ENCODE results near the gene LIPA. TPM values are rescaled to one million over a fixed set of nuclear protein-coding genes. Genes with fewer than 3 reads are reported as not detected.

The LIPA gene
- total RNA-seq, 2 donors from 2014 or later = 19.4 to 24.1 TPM

DNA sequence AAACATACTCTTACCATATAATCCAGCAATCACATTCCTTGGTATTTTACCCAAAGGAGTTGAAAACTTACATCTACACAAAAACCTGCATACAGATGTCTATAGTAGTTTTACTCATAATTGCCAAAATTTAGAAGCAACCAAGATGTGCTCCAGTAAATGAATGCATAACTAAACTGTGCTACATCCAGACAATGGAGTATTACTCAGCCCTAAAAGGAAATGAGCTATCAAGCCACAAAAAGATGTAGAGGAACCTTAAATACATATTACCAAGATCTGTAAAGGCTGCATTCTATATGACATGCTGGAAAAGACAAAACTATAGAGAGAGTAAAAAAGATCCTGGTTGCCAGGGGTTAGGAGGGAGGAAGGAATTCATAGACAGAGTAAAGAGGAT lies 22.6 kb downstream of the LIPA start:
- DNase-seq (ENCODE audit: low spot score in 2 of 2) = no peak
- peak; percentile 18 to 20 for ATAC-seq
- Mint-ChIP-seq H3K36me3 (no peaks in the 10 kb centered on the region), H3K27ac (no peak overlapping the region), H3K9me3 (no peaks in the 10 kb centered on the region)

DNA sequence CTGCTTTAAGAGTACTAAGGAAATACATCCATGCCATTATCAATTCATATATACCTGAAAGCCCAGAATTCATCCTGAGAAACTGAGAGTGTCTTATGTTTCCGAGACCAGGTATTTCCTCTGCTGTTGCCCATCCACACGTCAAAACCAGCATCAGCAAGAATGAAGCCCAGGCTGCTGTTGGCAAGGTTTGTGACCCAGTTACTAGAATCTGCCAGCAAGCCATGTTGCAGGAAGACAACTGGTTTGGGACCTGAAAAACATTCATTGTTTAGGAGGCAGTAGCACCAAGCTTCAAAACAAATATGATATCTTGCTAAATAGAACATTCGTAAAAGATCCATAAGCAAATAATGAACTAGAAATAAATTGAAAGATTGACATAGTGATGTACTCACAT lies 23.4 kb downstream of the LIPA start:
- Mint-ChIP-seq H3K27ac (no peak overlapping the region), H3K9me3 (no peaks in the 10 kb centered on the region), H3K36me3 (no peaks in the 10 kb centered on the region)
- ATAC-seq (no peak), DNase-seq (ENCODE audit: low spot score in 2 of 2) (no peak)

DNA sequence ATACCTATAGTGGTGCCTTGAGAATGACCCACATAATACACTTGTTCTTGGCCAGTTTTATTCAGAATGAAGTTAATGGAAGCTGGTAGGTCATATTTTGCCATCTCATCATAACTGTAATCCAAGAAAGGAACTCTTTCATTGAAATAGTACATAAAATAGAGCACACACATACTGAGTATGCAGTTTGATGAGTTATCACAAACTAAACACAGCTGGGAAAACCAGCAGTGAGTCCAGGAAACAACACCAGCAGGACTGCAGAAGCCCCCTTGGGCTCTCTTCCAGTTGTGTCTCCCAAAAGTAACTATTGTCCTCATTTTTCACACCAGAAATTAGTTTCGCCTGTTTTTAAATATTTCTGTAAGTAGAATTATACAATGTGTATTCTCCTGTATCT lies 24.7 kb downstream of the LIPA start:
- Mint-ChIP-seq H3K36me3 (no peaks in the 10 kb centered on the region), H3K27ac (no peak overlapping the region), H3K9me3 (no peaks in the 10 kb centered on the region)
- DNase-seq (ENCODE audit: low spot score in 2 of 2) (no peak), ATAC-seq (no peak)

- Mint-ChIP-seq H3K9me3 (no peaks in the 10 kb centered on the region), H3K36me3 (no peaks in the 10 kb centered on the region), H3K27ac (peak overlapping the region in 1 of 2 donors; percentile 60)
- no peak for DNase-seq (ENCODE audit: low spot score in 2 of 2)
- no peak for ATAC-seq
Observed at GRCh38 chr10:89224739-89225443, 26.7 kb downstream of the LIPA start.

- ATAC-seq (no peak), DNase-seq (ENCODE audit: low spot score in 2 of 2) (no peak)
- no peaks in the 10 kb centered on the region for H3K9me3 Mint-ChIP-seq
- H3K36me3 Mint-ChIP-seq = no peaks in the 10 kb centered on the region
- peak overlapping the region in 1 of 2 donors; percentile 23 for H3K27ac Mint-ChIP-seq
Observed at GRCh38 chr10:89221919-89222318, 29.7 kb downstream of the LIPA start.

DNA sequence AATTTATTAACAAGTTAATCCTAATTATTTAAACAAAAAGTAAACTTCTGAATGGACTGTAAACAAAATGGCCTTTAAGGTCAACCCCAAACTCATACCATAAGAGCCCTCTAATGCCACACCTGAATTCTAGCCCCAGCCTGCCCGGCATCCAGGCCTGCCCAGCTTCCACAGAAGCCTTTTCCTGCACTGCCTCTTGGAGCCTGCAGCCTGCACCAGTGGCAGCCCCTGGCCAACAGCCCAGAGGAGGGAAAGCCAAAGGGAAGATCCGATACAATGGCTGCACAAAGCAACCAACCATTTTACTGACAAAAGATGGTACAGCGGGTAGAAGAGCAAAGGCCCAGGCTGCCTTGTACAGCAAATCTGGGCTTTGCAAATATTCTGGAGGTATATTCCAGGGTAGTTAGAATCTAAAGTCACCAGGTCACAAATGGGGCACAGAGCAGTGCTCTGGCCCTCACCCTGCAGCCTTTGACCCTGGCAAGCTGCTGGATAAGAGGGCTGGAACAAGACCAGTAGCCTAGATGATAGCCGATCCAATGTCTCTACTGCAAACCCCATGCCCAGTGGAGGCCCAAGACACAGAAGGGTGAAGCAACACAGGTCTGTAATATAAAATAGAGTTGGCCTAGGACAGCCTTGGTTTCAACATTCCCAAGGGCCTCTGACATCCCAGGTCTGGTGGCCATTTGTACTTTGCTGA lies 31.9 kb downstream of the LIPA start:
- DNase-seq (ENCODE audit: low spot score in 2 of 2) (no peak), ATAC-seq (no peak)
- H3K36me3 Mint-ChIP-seq = no peaks in the 10 kb centered on the region
- H3K27ac Mint-ChIP-seq = peak overlapping the region in 1 of 2 donors; percentile 22
- no peaks in the 10 kb centered on the region for H3K9me3 Mint-ChIP-seq

DNA sequence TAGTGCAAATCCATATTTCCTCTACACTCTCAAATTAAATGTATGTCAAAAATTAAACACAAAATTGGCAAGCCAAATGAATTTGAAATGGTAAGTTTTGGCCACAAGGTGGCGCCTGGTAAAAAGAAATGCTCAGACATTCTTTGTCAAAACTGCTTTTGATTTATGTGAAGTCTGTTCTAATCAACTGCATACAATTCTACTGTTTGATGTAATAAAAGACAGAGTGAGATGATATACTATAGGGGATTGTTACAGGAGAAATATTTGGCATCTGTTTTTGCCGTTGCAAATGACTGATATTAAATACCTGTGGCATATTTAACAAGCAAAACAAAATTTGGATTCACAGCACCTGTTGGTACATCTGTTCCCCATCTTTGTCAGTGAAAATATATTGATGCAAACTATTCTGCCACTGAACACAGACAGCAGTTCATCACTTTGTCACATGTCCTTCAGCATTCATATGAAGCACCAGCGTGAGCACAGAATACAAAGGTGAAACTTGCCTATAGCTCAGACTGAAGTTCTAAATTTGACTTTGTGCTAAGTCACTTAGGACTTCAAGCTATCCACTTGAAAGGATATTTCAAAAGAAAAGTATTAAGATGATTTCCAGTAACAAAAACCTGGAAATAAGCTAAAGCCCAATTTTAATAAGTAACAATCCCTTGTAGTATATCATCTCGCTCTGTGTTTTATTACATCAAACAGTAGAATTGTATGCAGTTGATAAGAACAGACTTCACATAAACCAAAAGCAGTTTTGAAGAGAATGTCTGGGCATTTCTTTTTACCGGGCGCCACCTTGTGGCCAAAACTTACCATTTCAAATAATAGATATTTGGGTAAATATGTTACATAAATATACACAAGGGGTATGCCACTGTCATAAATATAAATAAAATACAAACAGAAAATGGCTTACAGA lies 34.3 kb downstream of the LIPA start:
- peak in 1 of 2 donors; percentile 56 for ATAC-seq

GRCh38 chr10:89216056-89216455 lies 35.5 kb downstream of the LIPA start:
- Mint-ChIP-seq H3K27ac (no peak overlapping the region), H3K36me3 (no peaks in the 10 kb centered on the region), H3K9me3 (no peaks in the 10 kb centered on the region)
- ATAC-seq (no peak), DNase-seq (ENCODE audit: low spot score in 2 of 2) (no peak)

More for the DNA sequence above, 34.3 kb downstream of the LIPA start:
- Mint-ChIP-seq H3K36me3 (no peaks in the 10 kb centered on the region), H3K27ac (no peak overlapping the region), H3K9me3 (no peaks in the 10 kb centered on the region)
- peak in 1 of 2 donors; percentile 64 for DNase-seq (ENCODE audit: low spot score in 2 of 2)

- Mint-ChIP-seq H3K9me3 (no peaks in the 10 kb centered on the region), H3K36me3 (no peaks in the 10 kb centered on the region), H3K27ac (no peak overlapping the region)
- ATAC-seq = no peak
- DNase-seq (ENCODE audit: low spot score in 2 of 2) = no peak
Observed at GRCh38 chr10:89215511-89215910, 36.1 kb downstream of the LIPA start.

GRCh38 chr10:89214566-89215165 lies 36.9 kb downstream of the LIPA start:
- Mint-ChIP-seq H3K9me3 (no peaks in the 10 kb centered on the region), H3K27ac (no peak overlapping the region), H3K36me3 (no peaks in the 10 kb centered on the region)
- ATAC-seq (no peak), DNase-seq (ENCODE audit: low spot score in 2 of 2) (no peak)

- peak in 1 of 2 donors; percentile 46 for ATAC-seq
Observed at GRCh38 chr10:89213191-89213808, 38.3 kb downstream of the LIPA start.

DNA sequence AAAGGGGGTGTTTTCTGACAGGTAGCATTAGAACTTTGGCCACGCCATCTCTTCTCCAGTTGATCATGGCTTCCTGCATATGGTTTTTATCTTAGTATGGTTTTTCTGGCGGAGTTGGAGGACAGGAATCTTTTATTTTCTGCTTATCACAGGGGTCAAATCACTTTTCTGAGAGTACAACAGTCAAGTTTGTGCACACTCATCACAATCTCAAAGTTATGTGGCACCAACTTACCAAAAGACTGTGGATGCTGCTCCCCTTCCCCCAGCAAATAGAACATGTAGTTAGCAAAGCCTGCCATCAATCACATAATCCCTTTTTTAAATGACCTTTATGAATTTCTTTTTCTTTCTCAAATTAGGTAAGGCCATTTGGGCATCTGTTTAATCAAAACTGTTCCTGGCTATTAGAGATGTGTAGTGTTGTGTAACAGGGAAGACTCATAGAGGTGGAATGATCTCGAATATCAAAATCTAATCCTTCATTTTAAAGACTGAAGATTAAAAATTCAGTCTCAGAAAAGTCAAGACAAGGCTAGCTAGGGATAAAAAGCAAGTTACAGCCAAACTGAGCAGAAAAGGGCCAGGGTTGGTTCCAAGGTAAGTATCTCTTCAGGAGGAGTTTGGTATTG lies 40.7 kb downstream of the LIPA start:
- Mint-ChIP-seq H3K36me3 (peaks cover 0 to 6% of the 10 kb centered on the region in 2 donors), H3K27ac (no peak overlapping the region), H3K9me3 (no peaks in the 10 kb centered on the region)
- no peak for ATAC-seq
- DNase-seq (ENCODE audit: low spot score in 2 of 2) = no peak

More at GRCh38 chr10:89213191-89213808, 38.3 kb downstream of the LIPA start:
- no peaks in the 10 kb centered on the region for H3K9me3 Mint-ChIP-seq
- DNase-seq (ENCODE audit: low spot score in 2 of 2) = no peak
- H3K36me3 Mint-ChIP-seq = no peaks in the 10 kb centered on the region
- no peak overlapping the region for H3K27ac Mint-ChIP-seq

GRCh38 chr10:89209718-89210117 lies 41.9 kb downstream of the LIPA start:
- DNase-seq (ENCODE audit: low spot score in 2 of 2) (no peak), ATAC-seq (no peak)
- Mint-ChIP-seq H3K36me3 (peaks cover 0 to 6% of the 10 kb centered on the region in 2 donors), H3K27ac (no peak overlapping the region), H3K9me3 (no peaks in the 10 kb centered on the region)

DNA sequence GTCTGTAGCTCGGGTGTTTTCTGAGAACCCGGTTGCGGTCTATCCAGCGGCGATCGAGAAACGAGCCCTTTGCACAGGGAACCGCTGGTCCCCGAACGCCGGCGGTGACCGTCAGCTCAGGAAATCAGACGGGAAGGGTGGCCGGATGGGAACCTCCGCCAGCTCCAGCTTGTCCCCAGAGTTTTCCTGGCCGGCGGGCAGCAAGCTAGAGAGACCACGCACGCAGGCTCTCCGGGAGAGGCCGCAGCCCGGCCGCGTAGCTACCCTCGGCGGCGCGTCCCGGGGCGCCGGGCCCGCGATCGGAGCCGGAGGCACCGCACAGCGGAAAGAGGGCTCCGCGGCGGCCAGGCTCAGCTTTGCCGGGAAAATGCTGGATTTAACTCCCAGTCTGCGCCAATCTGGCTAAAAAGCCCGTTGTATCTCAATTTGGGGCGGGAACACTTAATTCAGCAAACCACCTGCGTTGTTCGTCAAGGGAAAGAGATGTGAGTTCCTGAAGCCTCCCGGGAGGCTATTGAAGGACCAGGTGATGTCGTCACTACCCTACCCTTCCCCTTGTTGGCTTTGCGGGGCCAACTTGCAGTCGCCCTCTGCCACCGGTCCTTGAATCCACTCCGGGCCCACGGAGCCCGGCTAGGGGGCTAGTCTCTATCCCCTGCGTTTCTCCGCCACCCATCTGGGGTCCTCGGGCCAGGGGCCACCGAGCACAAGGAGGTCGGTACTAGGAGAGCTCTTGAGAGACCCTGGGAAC lies 43.6 kb downstream of the LIPA start:
- ATAC-seq = peak; percentile 42 to 53
- peak in 1 of 2 donors; percentile 15 for DNase-seq (ENCODE audit: low spot score in 2 of 2)
- Mint-ChIP-seq H3K36me3 (peaks cover 0 to 6% of the 10 kb centered on the region in 2 donors), H3K27ac (no peak overlapping the region), H3K9me3 (no peaks in the 10 kb centered on the region)

GRCh38 chr10:89207181-89207800 lies 44.3 kb downstream of the LIPA start, which contains the start of gene CH25H:
Gene CH25H (minus strand): TSS chr10:89207317. CDS start chr10:89207292, 25 bp downstream.
- Mint-ChIP-seq H3K36me3 (peaks cover 0 to 6% of the 10 kb centered on the region in 2 donors), H3K9me3 (no peaks in the 10 kb centered on the region), H3K27ac (no peak within 1 kb of the TSS)
- DNase-seq (ENCODE audit: low spot score in 2 of 2) (peak in 1 of 2 donors; percentile 45), ATAC-seq (peak; percentile 67 to 75)
